PC-3 (cell line): Measurements from ENCODE around the gene ALDH6A1. TPM values are rescaled to one million over a fixed set of nuclear protein-coding genes. Genes with fewer than 3 reads are reported as not detected.
"Not testable (repeated sequence)": the region's sequence is repeated elsewhere in the genome, so short reads cannot be mapped to it uniquely, and the experiment has no call there.

ENCODE experiments used
- ATAC-seq: fragments of 200-7000 bp; cut with Tn5 transposase; 2 replicates; pipeline ENCODE4 v1.9.1; 2020; ENCODE audit warnings: mild to moderate bottlenecking, moderate library complexity
- BruUV-seq: library from RNA; stranded (reverse); fragments of 400-500 nt; replicated peaks from 2 replicates; lab custom pipeline; 2021; lab: Mats Ljungman, UMichigan
- CTCF ChIA-PET: fragments of 300-600 bp; sonication (Branson Sonifier 250); formaldehyde crosslinking; loops from one replicate; lab custom pipeline; 2022; ENCODE audit warnings: antibody characterized with exemption; lab: Charles Lee
- POLR2A ChIA-PET: fragments of 300-600 bp; sonication (Branson Sonifier 250); formaldehyde crosslinking; loops from one replicate; lab custom pipeline; 2022; ENCODE audit warnings: antibody characterized with exemption; ENCODE audit not compliant: unreplicated experiment; lab: Charles Lee
- DNase-seq: peaks from one replicate; pipeline ENCODE4 v3.0.0-alpha.2; 2015
- H2AFZ ChIP-seq: fragments of 300-600 bp; sonication (generic); 2 replicates; pipeline ENCODE4 v1.6.0; 2016; ENCODE audit warnings: antibody characterized with exemption, low read length
- H3F3A ChIP-seq: fragments of 300-600 bp; sonication (generic); one replicate; pipeline ENCODE4 v1.6.0; 2017; ENCODE audit warnings: antibody characterized with exemption, low read length, control low read depth, mild to moderate bottlenecking; ENCODE audit not compliant: unreplicated experiment
- H3K27ac ChIP-seq: fragments of 300-600 bp; sonication (generic); 2 replicates; pipeline ENCODE4 v1.5.1; 2016; ENCODE audit warnings: mild to moderate bottlenecking, low read length
- H3K27me3 ChIP-seq: fragments of 300-600 bp; sonication (generic); 2 replicates; pipeline ENCODE4 v1.6.1; 2016; ENCODE audit warnings: low read length, mixed read lengths
- H3K36me3 ChIP-seq: fragments of 300-600 bp; sonication (generic); 2 replicates; pipeline ENCODE4 v1.6.1; 2016; ENCODE audit warnings: low read depth, mixed run types, low read length, mixed read lengths
- H3K4me1 ChIP-seq: fragments of 300-600 bp; sonication (generic); 2 replicates; pipeline ENCODE4 v1.5.1; 2016; ENCODE audit warnings: low read length; ENCODE audit not compliant: insufficient read depth
- H3K4me2 ChIP-seq: fragments of 300-600 bp; sonication (generic); 2 replicates; pipeline ENCODE4 v1.6.0; 2016; ENCODE audit warnings: low read length
- H3K4me3 ChIP-seq: fragments of 300-600 bp; sonication (generic); 2 replicates; pipeline ENCODE4 v1.5.1; 2016; ENCODE audit warnings: mild to moderate bottlenecking, low read length, mixed read lengths
- H3K79me2 ChIP-seq: fragments of 300-600 bp; sonication (generic); 2 replicates; pipeline ENCODE4 v1.6.1; 2017; ENCODE audit warnings: low read length, mixed read lengths
- H3K9ac ChIP-seq: fragments of 300-600 bp; sonication (generic); 2 replicates; pipeline ENCODE4 v1.6.0; 2016; ENCODE audit warnings: mild to moderate bottlenecking, low read length
- H3K9me2 ChIP-seq: fragments of 300-600 bp; sonication (generic); replicated peaks from 2 replicates; pipeline ENCODE4 v1.6.1; 2016; ENCODE audit warnings: mixed run types, low read length, mixed read lengths
- H3K9me3 ChIP-seq: fragments of 300-600 bp; sonication (generic); 2 replicates; pipeline ENCODE4 v1.6.1; 2016; ENCODE audit warnings: low read length, mixed read lengths
- H4K20me1 ChIP-seq: fragments of 300-600 bp; sonication (generic); 2 replicates; pipeline ENCODE4 v1.6.1; 2016; ENCODE audit warnings: low read length, mixed read lengths
- CTCF ChIP-seq: fragments of 300-600 bp; sonication (generic); conservative IDR thresholded peaks from 2 replicates; pipeline ENCODE4 v1.5.1; 2017; ENCODE audit warnings: antibody characterized with exemption, low read depth, mild to moderate bottlenecking, low read length
- EZH2 ChIP-seq: fragments of 300-600 bp; sonication (generic); IDR thresholded peaks from one replicate; pipeline ENCODE4 v1.6.1; 2017; ENCODE audit warnings: antibody characterized with exemption, mild to moderate bottlenecking, low read length; ENCODE audit not compliant: unreplicated experiment
- EZH2phosphoT487 ChIP-seq: fragments of 300-600 bp; sonication (generic); IDR thresholded peaks from 2 replicates; pipeline ENCODE4 v1.6.1; 2018; ENCODE audit warnings: mild to moderate bottlenecking, antibody characterized with exemption, low read length, borderline replicate concordance
- intact Hi-C: fragments of 100-400 bp; cut with micrococcal nuclease; formaldehyde crosslinking; loops from 2 replicates; pipeline ENCODE4 v1.9.0; 2023
- total RNA-seq: library from RNA; depleted of rRNA; stranded (reverse); fragments of >200 nt; gene quantifications from 2 replicates; pipeline ENCODE4 v1.2.3, GENCODE V29; 2014

ALDH6A1 gene
- total RNA-seq, 1 experiment from 2014 or later: 5.4 TPM

GRCh38 chr14:74126315-74127013 lies 42.2 kb upstream of the ALDH6A1 start:
- H3F3A ChIP-seq: no peaks in the 10 kb centered on the region
- intact Hi-C loops: no loop called here
- no peak overlapping the region for H2AFZ ChIP-seq
- ChIA-PET CTCF (no interaction called here), POLR2A (interaction anchor here (0.6 kb wide), 1 partner anchor 17 kb away, joined by 7 read pairs; no protein-coding TSS in a partner anchor)
- H3K27me3 ChIP-seq: no peaks in the 10 kb centered on the region
- TF ChIP-seq EZH2phosphoT487 (no peak), EZH2 (no peak), CTCF (no peak)
- H3K27ac ChIP-seq: no peak overlapping the region
- no peak overlapping the region for H3K4me3 ChIP-seq
- ATAC-seq (no peak), DNase-seq (no peak)
- H4K20me1 ChIP-seq: no peaks in the 10 kb centered on the region
- H3K9me2 ChIP-seq: no peaks in the 10 kb centered on the region
- no peak overlapping the region for H3K9ac ChIP-seq
- BruUV-seq: no TSS peak
- H3K9me3 ChIP-seq: no peaks in the 10 kb centered on the region
- no peaks in the 10 kb centered on the region for H3K36me3 ChIP-seq
- H3K4me2 ChIP-seq: no peak overlapping the region
- H3K4me1 ChIP-seq: no peaks in the 10 kb centered on the region
- no peaks in the 10 kb centered on the region for H3K79me2 ChIP-seq

GRCh38 chr14:74125487-74125886 lies 41.2 kb upstream of the ALDH6A1 start:
- not testable (repeated sequence) for H4K20me1 ChIP-seq

GRCh38 chr14:74111395-74112216 lies 27.4 kb upstream of the ALDH6A1 start:
- H3K9ac ChIP-seq, H3K9me3 ChIP-seq, H3K4me3 ChIP-seq, BruUV-seq, H3K27me3 ChIP-seq, H3K4me2 ChIP-seq, CTCF ChIA-PET, H3K9me2 ChIP-seq, H3K36me3 ChIP-seq, POLR2A ChIA-PET, H3K4me1 ChIP-seq, H2AFZ ChIP-seq, H4K20me1 ChIP-seq, H3K27ac ChIP-seq, H3F3A ChIP-seq, H3K79me2 ChIP-seq: not testable (repeated sequence)
- DNase-seq (peak; percentile 65), ATAC-seq (peak; percentile 83)
- intact Hi-C loops: loop anchor here (1.0 kb wide), 1 partner anchor 140 kb away; no protein-coding TSS in a partner anchor
- peak; percentile 57 for TF ChIP-seq CTCF

More at GRCh38 chr14:74125487-74125886, 41.2 kb upstream of the ALDH6A1 start:
- H3K4me2 ChIP-seq, BruUV-seq, H3K79me2 ChIP-seq, ATAC-seq, H3F3A ChIP-seq, H3K4me1 ChIP-seq, H3K27me3 ChIP-seq, H3K27ac ChIP-seq, intact Hi-C loops, DNase-seq, H3K9ac ChIP-seq, H2AFZ ChIP-seq, CTCF ChIA-PET, H3K9me3 ChIP-seq, H3K9me2 ChIP-seq, POLR2A ChIA-PET, H3K4me3 ChIP-seq, H3K36me3 ChIP-seq: not testable (repeated sequence)
